Neutrophil (primary cell): Measurements from ENCODE around the gene TMEM273.

ENCODE experiments used
- H3K27ac ChIP-seq: fragments of 200-600 bp; sonication (generic); 2 replicates; pipeline ENCODE4 v1.5.1; 2016; ENCODE audit warnings: mild to moderate bottlenecking, moderate library complexity
- H3K27me3 ChIP-seq: fragments of 200-600 bp; sonication (generic); 2 replicates; pipeline ENCODE4 v1.6.0; 2016; ENCODE audit warnings: mild to moderate bottlenecking
- H3K36me3 ChIP-seq: fragments of 200-600 bp; sonication (generic); 2 replicates; pipeline ENCODE4 v1.5.1; 2017
- H3K4me1 ChIP-seq, 2 experiments: fragments of 200-600 bp in 1 of 2; sonication (generic) in 1 of 2; 1 replicate in 1 of 2; 2 replicates in 1 of 2; pipeline versions ENCODE4 v1.5.1 to v1.6.1; 2013 to 2016; ENCODE audit warnings: low read depth in 1 of 2, low read length in 1 of 2, mild to moderate bottlenecking in 1 of 2, moderate library complexity in 1 of 2; ENCODE audit not compliant: control insufficient read depth in 1 of 2, insufficient read depth in 1 of 2
- H3K4me3 ChIP-seq, 2 experiments: fragments of 200-600 bp in 1 of 2; sonication (generic) in 1 of 2; 1 replicate in 1 of 2; 2 replicates in 1 of 2; pipeline ENCODE4 v1.5.1; 2013 to 2016; ENCODE audit warnings: low read depth in 1 of 2, low read length in 1 of 2, mild to moderate bottlenecking in 1 of 2, moderate library complexity in 1 of 2
- H3K9me3 ChIP-seq: fragments of 200-600 bp; sonication (generic); 2 replicates; pipeline ENCODE4 v1.5.1; 2016
- TF ChIP-seq, protein P1 (sequence below): fragments of 200-600 bp; sonication (generic); IDR thresholded peaks from 2 replicates; pipeline ENCODE4 v1.5.1; 2016; ENCODE audit warnings: antibody characterized with exemption

TMEM273 gene

DNA sequence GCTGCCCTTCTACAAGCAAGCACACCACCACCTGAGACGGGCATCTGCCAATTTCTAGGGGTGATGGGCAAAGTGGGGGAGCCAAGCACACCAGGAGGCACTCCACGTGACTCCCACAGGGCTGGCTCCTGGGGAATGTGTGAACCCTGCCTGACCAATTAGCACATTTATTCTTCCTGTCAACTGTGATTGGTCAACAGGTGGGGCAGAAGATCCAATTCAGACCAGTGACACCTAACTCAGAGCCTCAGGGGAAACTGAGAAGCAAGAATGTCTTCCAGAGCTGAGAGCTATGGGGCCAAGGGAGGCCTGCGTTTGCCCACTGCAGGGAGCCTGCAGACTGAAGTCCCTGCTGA is 15.4 kb downstream of the TMEM273 start:
- H3K4me1 ChIP-seq: peaks cover 39 to 53% of the 10 kb centered on the region in 2 experiments
- TF ChIP-seq, protein P1, sequence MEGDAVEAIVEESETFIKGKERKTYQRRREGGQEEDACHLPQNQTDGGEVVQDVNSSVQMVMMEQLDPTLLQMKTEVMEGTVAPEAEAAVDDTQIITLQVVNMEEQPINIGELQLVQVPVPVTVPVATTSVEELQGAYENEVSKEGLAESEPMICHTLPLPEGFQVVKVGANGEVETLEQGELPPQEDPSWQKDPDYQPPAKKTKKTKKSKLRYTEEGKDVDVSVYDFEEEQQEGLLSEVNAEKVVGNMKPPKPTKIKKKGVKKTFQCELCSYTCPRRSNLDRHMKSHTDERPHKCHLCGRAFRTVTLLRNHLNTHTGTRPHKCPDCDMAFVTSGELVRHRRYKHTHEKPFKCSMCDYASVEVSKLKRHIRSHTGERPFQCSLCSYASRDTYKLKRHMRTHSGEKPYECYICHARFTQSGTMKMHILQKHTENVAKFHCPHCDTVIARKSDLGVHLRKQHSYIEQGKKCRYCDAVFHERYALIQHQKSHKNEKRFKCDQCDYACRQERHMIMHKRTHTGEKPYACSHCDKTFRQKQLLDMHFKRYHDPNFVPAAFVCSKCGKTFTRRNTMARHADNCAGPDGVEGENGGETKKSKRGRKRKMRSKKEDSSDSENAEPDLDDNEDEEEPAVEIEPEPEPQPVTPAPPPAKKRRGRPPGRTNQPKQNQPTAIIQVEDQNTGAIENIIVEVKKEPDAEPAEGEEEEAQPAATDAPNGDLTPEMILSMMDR: no peak
- H3K36me3 ChIP-seq: peaks cover 11% of the 10 kb centered on the region
- H3K27me3 ChIP-seq: no peaks in the 10 kb centered on the region
- H3K9me3 ChIP-seq: no peaks in the 10 kb centered on the region
- H3K27ac ChIP-seq: no peak overlapping the region
- H3K4me3 ChIP-seq: no peak overlapping the region

DNA sequence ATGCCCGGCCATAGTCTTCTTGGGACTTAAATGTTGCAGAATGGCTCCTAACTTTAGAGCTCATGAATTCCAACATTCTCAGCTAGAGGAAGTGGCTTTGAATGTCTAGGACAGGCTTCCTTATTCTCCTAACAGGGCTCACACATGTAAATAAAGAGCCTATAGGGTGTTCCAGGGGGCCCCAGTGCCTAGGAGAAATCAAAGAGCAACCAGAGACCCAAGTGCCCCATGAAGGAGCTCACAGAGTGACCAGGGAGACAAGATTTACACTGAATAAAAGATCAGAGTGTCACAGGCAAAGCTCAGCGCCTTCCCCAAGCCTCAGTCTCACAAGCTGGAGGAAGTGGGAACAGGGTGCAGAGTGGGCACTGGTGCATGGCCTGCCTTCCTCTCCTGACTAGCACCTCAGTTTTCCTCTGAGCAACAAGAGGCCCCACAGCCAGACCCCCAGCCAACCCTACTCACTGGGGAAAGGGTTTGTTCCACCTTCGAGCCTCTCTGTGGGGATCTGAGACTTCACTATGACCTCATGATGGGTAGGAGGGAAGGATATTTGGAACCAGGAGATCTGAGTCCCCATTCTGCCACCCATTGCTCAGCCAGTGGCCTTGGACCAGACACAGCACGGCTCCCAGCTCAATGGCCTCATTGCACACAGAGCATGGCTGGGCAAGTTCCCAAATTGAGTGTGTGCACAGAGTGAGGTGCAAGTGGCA is 16.0 kb downstream of the TMEM273 start:
- no peaks in the 10 kb centered on the region for H3K27me3 ChIP-seq
- H3K4me1 ChIP-seq: peaks cover 33 to 50% of the 10 kb centered on the region in 2 experiments
- H3K9me3 ChIP-seq: no peaks in the 10 kb centered on the region
- no peak overlapping the region for H3K4me3 ChIP-seq
- H3K27ac ChIP-seq: no peak overlapping the region
- peaks cover 17% of the 10 kb centered on the region for H3K36me3 ChIP-seq
- TF ChIP-seq, protein P1: no peak

DNA sequence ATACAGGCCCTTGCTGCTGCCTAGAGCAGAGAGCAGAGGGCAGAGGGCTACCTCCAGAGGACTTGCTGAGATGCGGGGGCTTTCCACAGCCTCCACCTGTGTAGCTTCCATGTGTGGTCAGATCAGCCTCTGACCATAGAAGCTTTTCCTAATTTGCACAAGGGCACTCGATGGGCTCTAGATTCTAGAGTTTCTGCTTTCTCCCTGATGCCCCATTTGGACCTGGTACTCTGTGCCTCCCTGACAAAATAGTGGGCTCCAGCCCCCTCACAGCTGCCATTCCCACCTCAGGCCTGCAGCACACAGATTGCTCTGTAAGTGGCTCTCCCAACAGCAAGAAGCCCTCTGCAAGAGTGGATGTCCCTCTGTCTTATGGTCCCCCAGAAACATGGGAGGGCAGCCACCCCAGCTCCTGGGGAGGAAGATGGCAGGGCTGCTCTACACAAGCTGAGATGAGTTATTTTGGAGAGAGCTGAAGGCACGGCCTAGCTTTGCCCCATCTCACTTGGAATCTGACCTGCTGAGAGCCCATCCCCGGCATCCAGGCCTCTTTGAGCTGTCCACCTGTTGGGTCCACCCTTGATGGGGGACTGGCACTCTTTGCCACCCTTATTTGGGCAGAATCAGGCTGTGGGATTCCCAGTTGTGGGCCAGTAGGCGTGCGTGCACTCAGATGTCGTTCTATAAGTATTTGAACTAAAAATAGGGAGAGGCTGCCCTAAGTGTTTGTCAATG is 16.7 kb downstream of the TMEM273 start:
- Histone ChIP-seq H3K36me3 (peaks cover 21% of the 10 kb centered on the region), H3K27me3 (no peaks in the 10 kb centered on the region), H3K27ac (no peak overlapping the region), H3K4me1 (peaks cover 27 to 43% of the 10 kb centered on the region in 2 experiments), H3K4me3 (no peak overlapping the region), H3K9me3 (no peaks in the 10 kb centered on the region)
- TF ChIP-seq, protein P1: no peak

DNA sequence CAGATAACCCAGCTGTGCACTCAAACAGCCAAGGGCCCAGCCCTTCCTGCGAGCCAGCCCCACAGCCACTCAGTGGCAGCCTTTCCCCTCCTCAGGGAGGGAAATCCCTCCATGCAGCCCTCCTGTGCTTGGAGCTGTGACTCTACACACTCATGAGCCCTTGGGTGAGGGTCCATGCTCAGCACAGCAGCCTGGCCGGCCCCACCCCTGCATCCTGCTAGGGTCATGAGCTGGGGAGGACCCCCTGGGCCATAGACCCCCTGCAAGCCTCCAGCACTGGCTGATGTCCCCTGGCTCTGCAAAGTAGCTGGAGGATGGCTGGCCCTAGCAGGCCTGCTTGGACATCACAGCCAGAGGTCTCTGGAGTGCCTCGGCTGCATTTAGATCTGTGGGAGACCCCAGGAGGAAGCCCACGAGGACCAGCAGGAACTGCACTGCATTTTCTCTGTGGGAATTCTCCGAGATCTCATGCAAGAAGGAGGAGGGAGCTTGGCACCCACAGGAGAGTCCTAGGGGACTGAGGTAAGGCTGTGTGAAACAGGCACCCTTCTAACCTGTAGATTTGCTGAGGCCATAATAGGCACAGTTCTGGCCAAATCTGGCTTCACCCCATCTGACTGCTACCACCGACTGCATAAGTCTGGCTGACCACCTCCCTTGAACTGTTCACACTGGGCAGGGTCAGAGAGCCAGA is 17.4 kb downstream of the TMEM273 start:
- H3K4me3 ChIP-seq: no peak overlapping the region
- TF ChIP-seq, protein P1: no peak
- peaks cover 24% of the 10 kb centered on the region for H3K36me3 ChIP-seq
- no peaks in the 10 kb centered on the region for H3K27me3 ChIP-seq
- no peaks in the 10 kb centered on the region for H3K9me3 ChIP-seq
- peaks cover 24 to 37% of the 10 kb centered on the region in 2 experiments for H3K4me1 ChIP-seq
- H3K27ac ChIP-seq: no peak overlapping the region

DNA sequence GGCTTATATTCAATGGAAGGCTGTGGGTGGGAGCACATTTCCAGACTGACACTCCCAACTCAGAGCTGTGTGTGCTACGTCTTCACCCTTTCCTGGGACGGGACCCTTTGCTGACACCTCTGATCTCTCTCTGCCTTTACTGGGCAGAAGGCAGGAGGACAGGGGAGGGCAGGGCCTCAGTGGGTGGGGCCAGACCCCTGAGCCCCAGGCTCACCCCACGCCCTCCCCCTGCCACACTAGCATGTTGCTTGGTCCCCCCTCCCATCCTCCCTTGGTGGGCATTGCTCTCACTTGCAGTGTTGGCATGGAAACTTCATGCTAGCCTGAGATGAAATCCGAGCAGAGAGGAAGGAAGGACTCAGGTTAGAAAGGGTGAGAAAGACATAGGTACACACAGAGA is 18.4 kb downstream of the TMEM273 start:
- peak overlapping the region; percentile 75 for H3K27ac ChIP-seq
- H3K36me3 ChIP-seq: peaks cover 34% of the 10 kb centered on the region
- no peaks in the 10 kb centered on the region for H3K9me3 ChIP-seq
- H3K4me1 ChIP-seq: peaks cover 24 to 37% of the 10 kb centered on the region in 2 experiments
- no peaks in the 10 kb centered on the region for H3K27me3 ChIP-seq
- TF ChIP-seq, protein P1: no peak
- H3K4me3 ChIP-seq: no peak overlapping the region
